IMR-90 (cell line): ENCODE measurements around the gene CACNG7. TPM values are rescaled to one million over a fixed set of nuclear protein-coding genes. Genes with fewer than 3 reads are reported as not detected.

Experiments
- ATAC-seq: fragments of 200-7000 bp; cut with Tn5 transposase; 2 replicates; pipeline ENCODE4 v1.9.1; 2020; ENCODE audit warnings: low read depth, mild to moderate bottlenecking, moderate library complexity
- BruUV-seq: library from RNA; stranded (reverse); fragments of 400-500 nt; replicated peaks from 2 replicates; lab custom pipeline; 2021; lab: Mats Ljungman, UMichigan
- CTCF ChIA-PET: fragments of 300-600 bp; formaldehyde crosslinking; extraction: SDS; loops from one replicate; lab custom pipeline; 2021; ENCODE audit warnings: antibody characterized with exemption; lab: Yijun Ruan, JAX
- POLR2A ChIA-PET: fragments of 300-600 bp; sonication (Branson Sonifier 250); formaldehyde crosslinking; loops from one replicate; lab custom pipeline; 2022; ENCODE audit warnings: antibody characterized with exemption; ENCODE audit not compliant: unreplicated experiment; lab: Charles Lee
- DNase-seq: peaks from one replicate; pipeline ENCODE4 v3.0.0; 2013
- H2AFZ ChIP-seq: replicated peaks from 2 replicates; pipeline ENCODE3; 2013; ENCODE audit warnings: low read length, mild to moderate bottlenecking; ENCODE audit not compliant: poor library complexity
- H2AK5ac ChIP-seq: 2 replicates; pipeline ENCODE4 v1.6.1; 2013; ENCODE audit warnings: low read depth, low read length, inconsistent platforms
- H2AK9ac ChIP-seq: replicated peaks from 2 replicates; pipeline ENCODE3; 2013; ENCODE audit warnings: mild to moderate bottlenecking, low read depth, low read length, moderate library complexity; ENCODE audit not compliant: poor library complexity
- H2BK120ac ChIP-seq: 2 replicates; pipeline ENCODE4 v1.6.1; 2013; ENCODE audit warnings: low read depth, low read length, inconsistent platforms
- H2BK15ac ChIP-seq: 3 replicates; pipeline ENCODE4 v1.6.1; 2013; ENCODE audit warnings: low read depth, low read length, inconsistent platforms
- H2BK20ac ChIP-seq: 2 replicates; pipeline ENCODE4 v1.6.1; 2013; ENCODE audit warnings: low read depth, mild to moderate bottlenecking, inconsistent platforms, low read length, moderate library complexity
- H2BK5ac ChIP-seq: 2 replicates; pipeline ENCODE4 v1.6.1; 2013; ENCODE audit warnings: mild to moderate bottlenecking, low read depth, low read length, inconsistent platforms; ENCODE audit not compliant: poor library complexity, severe bottlenecking
- H3K14ac ChIP-seq: replicated peaks from 2 replicates; pipeline ENCODE4 v1.6.1; 2013; ENCODE audit warnings: low read depth, low read length, inconsistent platforms
- H3K18ac ChIP-seq: 2 replicates; pipeline ENCODE4 v1.6.1; 2013; ENCODE audit warnings: low read depth, low read length, control low read depth
- H3K23ac ChIP-seq: 2 replicates; pipeline ENCODE4 v1.6.1; 2013; ENCODE audit warnings: low read depth, low read length, inconsistent platforms
- H3K27ac ChIP-seq: 2 replicates; pipeline ENCODE4 v1.5.1; 2013; ENCODE audit warnings: mild to moderate bottlenecking, control low read depth, low read length; ENCODE audit not compliant: insufficient read depth
- H3K27me3 ChIP-seq: 2 replicates; pipeline ENCODE4 v1.6.1; 2013; ENCODE audit warnings: low read length; ENCODE audit not compliant: control insufficient read depth, insufficient read depth
- H3K36me3 ChIP-seq: 2 replicates; pipeline ENCODE4 v1.6.1; 2013; ENCODE audit warnings: low read length, mixed read lengths; ENCODE audit not compliant: control insufficient read depth, insufficient read depth
- H3K4ac ChIP-seq: 2 replicates; pipeline ENCODE4 v1.6.1; 2013; ENCODE audit warnings: low read depth, low read length, inconsistent platforms
- H3K4me1 ChIP-seq: 2 replicates; pipeline ENCODE4 v1.6.1; 2013; ENCODE audit warnings: low read length, mixed read lengths; ENCODE audit not compliant: control insufficient read depth, insufficient read depth
- H3K4me2 ChIP-seq: 2 replicates; pipeline ENCODE4 v1.6.1; 2013; ENCODE audit warnings: low read depth, mild to moderate bottlenecking, control low read depth, low read length, moderate library complexity
- H3K4me3 ChIP-seq: 2 replicates; pipeline ENCODE4 v1.5.1; 2013; ENCODE audit warnings: low read depth, mild to moderate bottlenecking, control low read depth, low read length, moderate library complexity; ENCODE audit not compliant: insufficient read depth
- H3K56ac ChIP-seq: 2 replicates; pipeline ENCODE4 v1.6.1; 2013; ENCODE audit warnings: low read length, inconsistent platforms; ENCODE audit not compliant: insufficient read depth; ENCODE audit errors: extremely low read depth
- H3K79me1 ChIP-seq, 2 experiments: 2 replicates each; pipeline ENCODE4 v1.6.1; 2013; ENCODE audit warnings: low read length in 2 of 2, inconsistent platforms in 1 of 2, low read depth in 1 of 2
- H3K9ac ChIP-seq: 2 replicates; pipeline ENCODE4 v1.6.1; 2013; ENCODE audit warnings: low read depth, low read length, control low read depth
- H3K9me1 ChIP-seq: 2 replicates; pipeline ENCODE4 v1.6.1; 2013; ENCODE audit warnings: low read length, inconsistent platforms; ENCODE audit not compliant: insufficient read depth
- H3K9me3 ChIP-seq: 2 replicates; pipeline ENCODE4 v1.6.1; 2013; ENCODE audit warnings: low read length; ENCODE audit not compliant: control insufficient read depth, insufficient read depth
- H4K20me1 ChIP-seq: 2 replicates; pipeline ENCODE4 v1.6.1; 2013; ENCODE audit warnings: low read length, inconsistent platforms; ENCODE audit not compliant: insufficient read depth
- H4K5ac ChIP-seq: 2 replicates; pipeline ENCODE4 v1.6.1; 2013; ENCODE audit warnings: mild to moderate bottlenecking, low read depth, low read length, control low read depth
- H4K8ac ChIP-seq, 2 experiments: 2 replicates each; pipeline ENCODE4 v1.6.1; 2013; ENCODE audit warnings: low read depth in 2 of 2, low read length in 2 of 2, control low read depth in 1 of 2, inconsistent platforms in 1 of 2
- H4K91ac ChIP-seq: 2 replicates; pipeline ENCODE4 v1.6.1; 2013; ENCODE audit warnings: low read depth, low read length, inconsistent platforms; ENCODE audit not compliant: insufficient read depth
- CHD1 ChIP-seq: IDR thresholded peaks from 2 replicates; pipeline ENCODE4 v1.6.1; 2012; ENCODE audit warnings: low read depth, low read length, improper control_type of control experiment
- MAFK ChIP-seq: IDR thresholded peaks from 2 replicates; pipeline ENCODE4 v1.6.1; 2012; ENCODE audit warnings: low read depth, low read length, improper control_type of control experiment
- MXI1 ChIP-seq: IDR thresholded peaks from 2 replicates; pipeline ENCODE4 v1.6.1; 2012; ENCODE audit warnings: low read depth, mild to moderate bottlenecking, low read length, moderate library complexity, borderline replicate concordance
- POLR2A ChIP-seq: IDR thresholded peaks from 2 replicates; pipeline ENCODE4 v1.6.1; 2012; ENCODE audit warnings: mild to moderate bottlenecking, low read depth, low read length
- WGBS, 2 experiments: methylation state at CpG; one replicate each; pipeline versions ENCODE4 v1.1.5 to v1.1.7; 2013; ENCODE audit warnings: missing lambda C conversion rate in 2 of 2; ENCODE audit not compliant: insufficient read length in 1 of 2; ENCODE audit errors: extremely low coverage in 2 of 2; 5-methylcytosine and 5-hydroxymethylcytosine counted together
- dilution Hi-C: fragments of 300-500 bp; cut with HindIII; formaldehyde crosslinking; loops from one replicate; pipeline ENCODE4 v1.14.3; 2018; ENCODE audit warnings: low sequenced_read_pairs; ENCODE audit not compliant: unreplicated experiment
- in situ Hi-C: fragments of 300-500 bp; cut with MboI; formaldehyde crosslinking; loops from 3 replicates; pipeline ENCODE4 v1.14.3; 2019; ENCODE audit warnings: low sequenced_read_pairs, inconsistent platforms, mixed read lengths
- intact Hi-C: fragments of 100-400 bp; cut with micrococcal nuclease; formaldehyde crosslinking; loops from 2 replicates; pipeline ENCODE4 v1.10.0; 2022
- polyA plus RNA-seq, 3 experiments: library from polyadenylated mRNA; depleted of rRNA; stranded (reverse); fragments of >200 nt; gene quantifications; 2 replicates each; pipeline ENCODE4 v1.2.3, GENCODE V29; 2012; ENCODE audit warnings: low replicate concordance in 1 of 3
- total RNA-seq: library from RNA; depleted of rRNA; stranded (reverse); fragments of >200 nt; gene quantifications from 2 replicates; pipeline ENCODE4 v1.2.3, GENCODE V29; 2012
- TF ChIP-seq, protein P1 (sequence below): fragments of 150-350 bp; IDR thresholded peaks from 2 replicates; pipeline ENCODE4 v1.6.1; 2017; ENCODE audit warnings: mild to moderate bottlenecking, antibody characterized with exemption, low read length, low read depth

The CACNG7 gene
- total and polyA plus RNA-seq, 2 of the 4 experiments (the other 2 are of a cell fraction), result 0.36 to 6.7 TPM

DNA sequence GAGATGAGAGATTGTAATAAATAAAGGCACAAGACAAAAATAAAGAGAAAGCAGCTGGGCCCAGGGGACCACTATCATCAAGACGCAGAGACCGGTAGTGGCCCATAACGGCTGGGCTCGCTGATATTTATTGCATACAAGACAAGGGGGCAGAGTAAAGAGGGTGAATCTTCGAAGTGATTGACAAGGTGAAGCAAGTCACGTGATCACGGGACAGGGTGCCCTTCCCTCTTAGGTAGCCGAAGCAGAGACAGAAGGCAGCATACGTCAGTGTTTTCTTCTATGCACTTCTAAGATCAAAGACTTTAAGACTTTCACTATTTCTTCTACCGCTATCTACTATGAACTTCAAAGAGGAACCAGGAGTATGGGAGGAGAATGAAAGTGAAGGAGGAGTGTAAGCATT is 31.7 kb upstream of the CACNG7 start:
- no peak overlapping the region for H3K9ac ChIP-seq
- H3K27me3 ChIP-seq, result peaks cover 17% of the 10 kb centered on the region
- ChIA-PET CTCF (no interaction called here), POLR2A (no interaction called here)
- in situ Hi-C loops, result loop anchor here (10.0 kb wide), 1 partner anchor 577 kb away; no protein-coding TSS in a partner anchor
- no peak overlapping the region for H2BK5ac ChIP-seq
- peaks cover 5% of the 10 kb centered on the region for H3K4me1 ChIP-seq
- H3K36me3 ChIP-seq, result peaks cover 33% of the 10 kb centered on the region
- no peak overlapping the region for H4K5ac ChIP-seq
- H4K8ac ChIP-seq, result no peak overlapping the region
- 96% methylated on average over 4 of the region's 10 CpGs; no CpG with 5 or more reads in 1 of the 2 experiments for WGBS, 2 experiments
- H2BK20ac ChIP-seq, result no peak overlapping the region
- no peak overlapping the region for H2BK120ac ChIP-seq
- H4K91ac ChIP-seq, result no peak overlapping the region
- intact Hi-C loops, result no loop called here
- peaks cover 13 to 33% of the 10 kb centered on the region in 2 experiments for H3K79me1 ChIP-seq
- H3K9me3 ChIP-seq, result no peaks in the 10 kb centered on the region
- dilution Hi-C loops, result no loop called here
- no peak overlapping the region for H3K27ac ChIP-seq
- DNase-seq (no peak), ATAC-seq (no peak)
- TF ChIP-seq MAFK, result no peak
- TF ChIP-seq CHD1, result no peak
- TF ChIP-seq MXI1, result no peak
- TF ChIP-seq POLR2A, result peak; percentile 78
- TF ChIP-seq, protein P1, sequence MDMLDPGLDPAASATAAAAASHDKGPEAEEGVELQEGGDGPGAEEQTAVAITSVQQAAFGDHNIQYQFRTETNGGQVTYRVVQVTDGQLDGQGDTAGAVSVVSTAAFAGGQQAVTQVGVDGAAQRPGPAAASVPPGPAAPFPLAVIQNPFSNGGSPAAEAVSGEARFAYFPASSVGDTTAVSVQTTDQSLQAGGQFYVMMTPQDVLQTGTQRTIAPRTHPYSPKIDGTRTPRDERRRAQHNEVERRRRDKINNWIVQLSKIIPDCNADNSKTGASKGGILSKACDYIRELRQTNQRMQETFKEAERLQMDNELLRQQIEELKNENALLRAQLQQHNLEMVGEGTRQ, result peak; percentile 21; the same call in 1 of the 2 replicates
- H3K4ac ChIP-seq, result no peak overlapping the region
- H3K9me1 ChIP-seq, result peaks cover 11% of the 10 kb centered on the region
- no peak overlapping the region for H3K18ac ChIP-seq
- no peak overlapping the region for H3K4me2 ChIP-seq
- no peak overlapping the region for H2AK9ac ChIP-seq
- no peak overlapping the region for H3K56ac ChIP-seq
- H4K20me1 ChIP-seq, result peaks cover 45% of the 10 kb centered on the region
- BruUV-seq, result no TSS peak
- no peak overlapping the region for H2AK5ac ChIP-seq
- H2BK15ac ChIP-seq, result no peak overlapping the region
- H3K14ac ChIP-seq, result no peak overlapping the region
- no peak overlapping the region for H3K4me3 ChIP-seq
- H2AFZ ChIP-seq, result no peak overlapping the region
- H3K23ac ChIP-seq, result no peak overlapping the region
